ENCODE measurements around the gene TSFM.

GRCh38 chr12:57826966-57827365 lies 44.4 kb downstream of the TSFM start:
- no peak for TF ChIP-seq CTCF (IDR thresholded peaks at IDR 0.05)
- no peak for TF ChIP-seq POLR2A (IDR thresholded peaks at IDR 0.05)
